Ascending aorta (tissue), 2 donors: ENCODE results near the gene CREM. TPM values are rescaled to one million over a fixed set of nuclear protein-coding genes. Genes with fewer than 3 reads are reported as not detected.

Source experiments
- DNase-seq, 2 donors: peaks; one replicate each; pipeline ENCODE4 v3.0.0-alpha.2; 2019; ENCODE audit warnings: low spot score in 2 of 2
- H3K27ac ChIP-seq, 2 donors: fragments of 200-600 bp; sonication (generic); one replicate each; pipeline ENCODE4 v1.5.1; 2016 to 2017; ENCODE audit warnings: mild to moderate bottlenecking in 1 of 2
- H3K27me3 ChIP-seq: fragments of 200-600 bp; sonication (generic); one replicate; pipeline ENCODE4 v1.5.1; 2017
- H3K36me3 ChIP-seq, 2 donors: fragments of 200-600 bp; sonication (generic); one replicate each; pipeline ENCODE4 v1.5.1; 2016
- H3K4me1 ChIP-seq, 2 donors: fragments of 200-600 bp; sonication (generic); one replicate each; pipeline ENCODE4 v1.5.1; 2016 to 2017; ENCODE audit warnings: mild to moderate bottlenecking in 1 of 2
- H3K4me3 ChIP-seq, 2 donors: fragments of 200-600 bp; sonication (generic); one replicate each; pipeline ENCODE4 v1.5.1; 2016 to 2017; ENCODE audit warnings: mild to moderate bottlenecking in 1 of 2
- H3K9me3 ChIP-seq, 2 donors: fragments of 200-600 bp; sonication (generic); one replicate each; pipeline ENCODE4 v1.5.1; 2016
- CTCF ChIP-seq, 3 experiments: fragments of 200-600 bp in 2 of 3; fragments of 450-650 bp in 1 of 3; sonication (generic) in 2 of 3; IDR thresholded peaks; one replicate each; pipeline ENCODE4 v1.5.1; 2016 to 2019; ENCODE audit warnings: antibody characterized with exemption in 3 of 3, mild to moderate bottlenecking in 1 of 3, moderate library complexity in 1 of 3
- intact Hi-C: fragments of 100-400 bp; cut with DNase I; formaldehyde crosslinking; loops from one replicate; pipeline ENCODE4 v1.15.1; 2023
- total RNA-seq: library from RNA; depleted of rRNA; stranded (reverse); fragments of >200 nt; gene quantifications from one replicate; pipeline ENCODE4 v1.1.0, GENCODE V29; 2016

The CREM gene
- total RNA-seq, 1 donor from 2014 or later, result 14.9 TPM

- TF ChIP-seq CTCF (IDR thresholded peaks at IDR 0.05), result no peak
- intact Hi-C loops, result no loop called here
- H3K27ac ChIP-seq, result no peak overlapping the region
- H3K4me3 ChIP-seq, result no peak overlapping the region
- no peaks in the 10 kb centered on the region for H3K9me3 ChIP-seq
- no peaks in the 10 kb centered on the region for H3K27me3 ChIP-seq
- no peaks in the 10 kb centered on the region for H3K36me3 ChIP-seq
- no peak for DNase-seq
- H3K4me1 ChIP-seq, result peaks cover 0 to 4% of the 10 kb centered on the region in 2 donors
These were observed 9.2 kb downstream of the CREM start for GRCh38 chr10:35135861-35136260.

- TF ChIP-seq CTCF (IDR thresholded peaks at IDR 0.05), result no peak
- H3K36me3 ChIP-seq, result no peaks in the 10 kb centered on the region
- H3K4me3 ChIP-seq, result no peak overlapping the region
- H3K4me1 ChIP-seq, result peaks cover 0 to 4% of the 10 kb centered on the region in 2 donors
- intact Hi-C loops, result no loop called here
- no peak for DNase-seq
- no peak overlapping the region for H3K27ac ChIP-seq
- no peaks in the 10 kb centered on the region for H3K27me3 ChIP-seq
- H3K9me3 ChIP-seq, result no peaks in the 10 kb centered on the region
These were observed 9.7 kb downstream of the CREM start for GRCh38 chr10:35136263-35136815.

- H3K4me3 ChIP-seq, result no peak overlapping the region
- no peak for TF ChIP-seq CTCF (IDR thresholded peaks at IDR 0.05)
These were observed 13.5 kb downstream of the CREM start for GRCh38 chr10:35140126-35140525.

GRCh38 chr10:35140727-35141126 lies 14.1 kb downstream of the CREM start:
- TF ChIP-seq CTCF (IDR thresholded peaks at IDR 0.05), result no peak
- intact Hi-C loops, result no loop called here
- Histone ChIP-seq H3K9me3 (no peaks in the 10 kb centered on the region), H3K4me3 (no peak overlapping the region), H3K27me3 (no peaks in the 10 kb centered on the region), H3K27ac (no peak overlapping the region), H3K4me1 (no peaks in the 10 kb centered on the region), H3K36me3 (no peaks in the 10 kb centered on the region)
- DNase-seq, result no peak

More at GRCh38 chr10:35140126-35140525, 13.5 kb downstream of the CREM start:
- intact Hi-C loops, result no loop called here
- DNase-seq, result no peak
- Histone ChIP-seq H3K27ac (no peak overlapping the region), H3K9me3 (no peaks in the 10 kb centered on the region), H3K27me3 (no peaks in the 10 kb centered on the region), H3K4me1 (no peaks in the 10 kb centered on the region), H3K36me3 (no peaks in the 10 kb centered on the region)

- no peak overlapping the region for H3K27ac ChIP-seq
- H3K4me3 ChIP-seq, result no peak overlapping the region
- DNase-seq, result no peak
- H3K4me1 ChIP-seq, result peaks cover 0 to 4% of the 10 kb centered on the region in 2 donors
- H3K36me3 ChIP-seq, result peaks cover 0 to 7% of the 10 kb centered on the region in 2 donors
- H3K9me3 ChIP-seq, result no peaks in the 10 kb centered on the region
- TF ChIP-seq CTCF (IDR thresholded peaks at IDR 0.05), result no peak
- intact Hi-C loops, result no loop called here
- no peaks in the 10 kb centered on the region for H3K27me3 ChIP-seq
These were observed 23.7 kb downstream of the CREM start for GRCh38 chr10:35150308-35150707.

GRCh38 chr10:35152992-35153391 lies 26.3 kb downstream of the CREM start:
- Histone ChIP-seq H3K27ac (no peak overlapping the region), H3K36me3 (peaks cover 0 to 7% of the 10 kb centered on the region in 2 donors), H3K9me3 (no peaks in the 10 kb centered on the region), H3K4me3 (no peak overlapping the region), H3K4me1 (peaks cover 0 to 4% of the 10 kb centered on the region in 2 donors), H3K27me3 (no peaks in the 10 kb centered on the region)
- intact Hi-C loops, result no loop called here
- no peak for TF ChIP-seq CTCF (IDR thresholded peaks at IDR 0.05)
- no peak for DNase-seq
